Right lobe of liver (tissue), 4 donors: Measurements from ENCODE around the gene CYP51A1.

Experiments used
- CTCF ChIP-seq, 4 donors: fragments of 200-600 bp in 3 of 4; fragments of 450-650 bp in 1 of 4; IDR thresholded peaks; one replicate each; pipeline versions ENCODE4 v1.5.1 to v1.8.0; 2016 to 2022; ENCODE audit warnings: antibody characterized with exemption in 4 of 4, mild to moderate bottlenecking in 2 of 4
- POLR2A ChIP-seq: fragments of 450-650 bp; IDR thresholded peaks from one replicate; pipeline ENCODE4 v1.6.1; 2017; ENCODE audit warnings: antibody characterized with exemption, mild to moderate bottlenecking
- donor health status: DM: no; HTN: no; CAD: no.
- donor health status: DM: no; HTN: no; CAD: no.
- donor health status: DM: no; HTN: yes; CAD: no.

GRCh38 chr7:92150450-92151017 is 16.3 kb upstream of the CYP51A1 start:
- TF ChIP-seq POLR2A (no peak), CTCF (IDR thresholded peaks at IDR 0.05) (no peak)
